BE2C (cell line): Measurements from ENCODE around the gene DNASE2.
"Not testable (repeated sequence)": the region's sequence is repeated elsewhere in the genome, so short reads cannot be mapped to it uniquely, and the experiment has no call there.

Source experiments
- DNase-seq: peaks from one replicate; pipeline ENCODE4 v3.0.0-alpha.2; 2020
- H3K27me3 ChIP-seq: fragments of 250-450 bp; sonication (Bioruptor Pico); 2 replicates; pipeline ENCODE4 v1.5.1; 2020; ENCODE audit warnings: mild to moderate bottlenecking
- H3K36me3 ChIP-seq: fragments of 250-450 bp; sonication (Bioruptor Pico); 2 replicates; pipeline ENCODE4 v1.5.1; 2020; ENCODE audit warnings: mild to moderate bottlenecking
- H3K4me1 ChIP-seq: fragments of 250-450 bp; sonication (Bioruptor Pico); 2 replicates; pipeline ENCODE4 v1.5.1; 2020
- H3K4me3 ChIP-seq: 2 replicates; pipeline ENCODE4 v1.5.1; 2011; ENCODE audit warnings: low read depth, low read length
- H3K9me3 ChIP-seq: fragments of 250-450 bp; sonication (Bioruptor Pico); 2 replicates; pipeline ENCODE4 v1.5.1; 2020
- CTCF ChIP-seq: IDR thresholded peaks from 2 replicates; pipeline ENCODE4 v1.5.1; 2012; ENCODE audit warnings: mild to moderate bottlenecking, low read depth, low read length

The DNASE2 gene

DNA sequence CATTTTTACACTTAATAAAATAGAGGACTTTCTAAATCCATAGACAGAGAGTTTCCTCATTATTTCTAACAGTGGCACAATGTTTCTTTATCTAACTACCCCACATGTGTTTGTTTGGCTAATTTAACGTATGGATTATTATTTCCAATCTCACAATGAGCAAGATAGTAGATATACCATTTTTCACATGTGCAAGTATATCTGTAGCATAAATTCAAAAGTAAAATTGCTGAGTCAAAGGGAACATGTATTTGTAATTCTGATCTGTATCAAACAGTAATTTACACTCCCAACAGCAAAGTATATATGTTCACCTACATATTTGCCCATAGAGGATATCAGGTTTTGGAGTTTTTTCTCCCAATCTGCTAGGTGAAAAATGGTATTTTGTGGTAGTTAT is 24.6 kb downstream of the DNASE2 start:
- Histone ChIP-seq H3K36me3 (peaks cover 29% of the 10 kb centered on the region), H3K4me1 (no peaks in the 10 kb centered on the region), H3K9me3 (no peaks in the 10 kb centered on the region), H3K4me3 (no peak overlapping the region), H3K27me3 (no peaks in the 10 kb centered on the region)
- TF ChIP-seq CTCF, result no peak
- no peak for DNase-seq

- H3K27me3 ChIP-seq, result no peaks in the 10 kb centered on the region
- no peaks in the 10 kb centered on the region for H3K9me3 ChIP-seq
- peaks cover 5% of the 10 kb centered on the region; the same call in 1 of the 2 replicates for H3K4me1 ChIP-seq
- peaks cover 34% of the 10 kb centered on the region for H3K36me3 ChIP-seq
- DNase-seq, result peak; percentile 92
- TF ChIP-seq CTCF, result peak; percentile 91
- H3K4me3 ChIP-seq, result peak overlapping the region; percentile 43
Measured at GRCh38 chr19:12847159-12848139, 33.8 kb downstream of the DNASE2 start.

- DNase-seq, H3K9me3 ChIP-seq, H3K27me3 ChIP-seq, H3K4me3 ChIP-seq, H3K4me1 ChIP-seq: not testable (repeated sequence)
- H3K36me3 ChIP-seq, result peaks cover 27% of the 10 kb centered on the region
Measured at GRCh38 chr19:12846613-12847012, 34.6 kb downstream of the DNASE2 start.

- TF ChIP-seq CTCF, result no peak
- Histone ChIP-seq H3K27me3 (no peaks in the 10 kb centered on the region), H3K9me3 (no peaks in the 10 kb centered on the region), H3K4me3 (no peak overlapping the region), H3K36me3 (peaks cover 22% of the 10 kb centered on the region), H3K4me1 (peaks cover 21% of the 10 kb centered on the region)
- DNase-seq, result no peak
Measured at GRCh38 chr19:12843999-12844732, 37.1 kb downstream of the DNASE2 start.

GRCh38 chr19:12843328-12843727 is 37.9 kb downstream of the DNASE2 start:
- no peak for TF ChIP-seq CTCF
- no peak for DNase-seq
- no peaks in the 10 kb centered on the region for H3K27me3 ChIP-seq
- H3K36me3 ChIP-seq, result peaks cover 16% of the 10 kb centered on the region
- no peaks in the 10 kb centered on the region for H3K9me3 ChIP-seq
- peaks cover 21% of the 10 kb centered on the region for H3K4me1 ChIP-seq
- H3K4me3 ChIP-seq, result no peak overlapping the region

GRCh38 chr19:12842511-12842910 is 38.7 kb downstream of the DNASE2 start:
- H3K9me3 ChIP-seq, result no peaks in the 10 kb centered on the region
- no peaks in the 10 kb centered on the region for H3K27me3 ChIP-seq
- TF ChIP-seq CTCF, result no peak
- H3K4me3 ChIP-seq, result no peak overlapping the region
- H3K36me3 ChIP-seq, result peaks cover 10% of the 10 kb centered on the region; the same call in 1 of the 2 replicates
- DNase-seq, result no peak
- peaks cover 18% of the 10 kb centered on the region for H3K4me1 ChIP-seq
